Neural progenitor cell (in vitro differentiated cells): ENCODE measurements around the gene ZNF618.

ENCODE experiments used
- CTCF ChIP-seq: fragments of 200-600 bp; sonication (generic); IDR thresholded peaks from 2 replicates; pipeline ENCODE4 v1.5.1; 2017; ENCODE audit warnings: antibody characterized with exemption, mild to moderate bottlenecking
- EZH2 ChIP-seq: fragments of 200-600 bp; sonication (generic); IDR thresholded peaks from 2 replicates; pipeline ENCODE4 v1.6.1; 2017; ENCODE audit warnings: antibody characterized with exemption, mild to moderate bottlenecking, moderate library complexity
- EZH2phosphoT487 ChIP-seq: fragments of 200-600 bp; sonication (generic); IDR thresholded peaks from 2 replicates; pipeline ENCODE4 v1.6.1; 2017; ENCODE audit warnings: antibody characterized with exemption

- TF ChIP-seq CTCF (no peak), EZH2 (no peak), EZH2phosphoT487 (no peak)
These were observed 110.0 kb downstream of the ZNF618 start for GRCh38 chr9:113985968-113986585.
